LNCaP clone FGC (cell line): ENCODE results near the gene BCL11A.

ENCODE experiments used
- DNase-seq: peaks from one replicate; pipeline ENCODE4 v3.0.0-alpha.2; 2011; ENCODE audit warnings: low read depth
- H3K4me3 ChIP-seq: 2 replicates; pipeline ENCODE4 v1.5.1; 2011; ENCODE audit warnings: mild to moderate bottlenecking, low read depth, low read length, control low read depth
- CTCF ChIP-seq: IDR thresholded peaks from 2 replicates; pipeline ENCODE4 v1.5.1; 2012; ENCODE audit warnings: mild to moderate bottlenecking; ENCODE audit not compliant: control insufficient read depth, insufficient read depth; ENCODE audit errors: extremely low read depth

The BCL11A gene

GRCh38 chr2:60577682-60578283, 24.3 kb upstream of the BCL11A start:
- DNase-seq: no peak
- no peak for TF ChIP-seq CTCF
- H3K4me3 ChIP-seq: no peak overlapping the region

- no peak for DNase-seq
- no peak for TF ChIP-seq CTCF
- no peak overlapping the region for H3K4me3 ChIP-seq
Measured at GRCh38 chr2:60573251-60573650, 19.8 kb upstream of the BCL11A start.

GRCh38 chr2:60570251-60570650, 16.8 kb upstream of the BCL11A start:
- TF ChIP-seq CTCF: no peak
- no peak overlapping the region for H3K4me3 ChIP-seq
- DNase-seq: no peak

- TF ChIP-seq CTCF: no peak
- no peak for DNase-seq
- H3K4me3 ChIP-seq: no peak overlapping the region
Measured at GRCh38 chr2:60569680-60570111, 16.2 kb upstream of the BCL11A start.

- no peak for TF ChIP-seq CTCF
- no peak overlapping the region for H3K4me3 ChIP-seq
- no peak for DNase-seq
Measured at GRCh38 chr2:60567919-60568768, 14.7 kb upstream of the BCL11A start.

GRCh38 chr2:60567096-60567495, 13.6 kb upstream of the BCL11A start:
- no peak for TF ChIP-seq CTCF
- DNase-seq: no peak
- H3K4me3 ChIP-seq: no peak overlapping the region
